Cardiac septum (tissue), 1 donor: ENCODE data around the gene ST6GALNAC3. TPM values are rescaled to one million over a fixed set of nuclear protein-coding genes. Genes with fewer than 3 reads are reported as not detected.

Experiments used
- DNase-seq: peaks from one replicate; pipeline ENCODE4 v3.0.0-alpha.2; 2020; ENCODE audit warnings: low spot score
- intact Hi-C: fragments of 100-400 bp; cut with DNase I; formaldehyde crosslinking; loops from one replicate; pipeline ENCODE4 v1.14.0; 2022
- total RNA-seq: library from RNA; stranded (reverse); fragmentation: NEBNext Ultra II Directional; extraction: Animal tissue kit (Norgen Biotek cat#: 25700); gene quantifications from one replicate; pipeline ENCODE4 v1.2.1, GENCODE V29; 2021
- donor health status: DM: no; HTN: no; CAD: no.

Gene ST6GALNAC3
- total RNA-seq, 1 donor from 2014 or later, result 4.1 TPM

DNA sequence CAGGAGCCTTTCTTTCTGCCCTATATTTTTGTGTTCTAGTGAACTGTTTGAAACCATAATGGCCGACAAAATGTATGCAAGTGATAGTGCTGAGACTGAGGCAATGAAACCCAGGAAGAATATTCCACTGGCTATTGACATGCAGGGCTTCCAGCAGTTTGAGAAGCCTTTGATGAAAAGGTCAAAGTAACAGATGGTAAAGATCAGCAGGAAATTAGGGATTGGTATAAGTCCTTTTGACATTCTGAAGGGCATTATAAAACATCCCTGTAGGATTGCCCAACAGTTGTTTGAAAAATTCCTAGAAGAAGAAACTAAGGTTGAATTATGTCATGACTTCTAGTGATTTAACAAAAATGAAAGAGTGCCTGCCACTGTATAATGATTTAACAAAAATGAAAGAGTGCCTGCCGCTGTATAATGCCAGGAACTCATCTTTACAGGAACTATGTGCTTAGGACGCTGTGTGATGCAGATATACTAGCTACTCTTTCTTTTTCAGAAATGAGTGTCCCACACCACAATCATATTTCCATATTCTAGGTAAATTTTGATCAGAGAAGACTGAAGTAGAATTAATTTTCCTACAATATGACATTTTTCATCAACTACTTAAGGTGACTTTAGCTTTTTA, 508.8 kb downstream of the ST6GALNAC3 start:
- intact Hi-C loops, result no loop called here
- DNase-seq, result no peak

DNA sequence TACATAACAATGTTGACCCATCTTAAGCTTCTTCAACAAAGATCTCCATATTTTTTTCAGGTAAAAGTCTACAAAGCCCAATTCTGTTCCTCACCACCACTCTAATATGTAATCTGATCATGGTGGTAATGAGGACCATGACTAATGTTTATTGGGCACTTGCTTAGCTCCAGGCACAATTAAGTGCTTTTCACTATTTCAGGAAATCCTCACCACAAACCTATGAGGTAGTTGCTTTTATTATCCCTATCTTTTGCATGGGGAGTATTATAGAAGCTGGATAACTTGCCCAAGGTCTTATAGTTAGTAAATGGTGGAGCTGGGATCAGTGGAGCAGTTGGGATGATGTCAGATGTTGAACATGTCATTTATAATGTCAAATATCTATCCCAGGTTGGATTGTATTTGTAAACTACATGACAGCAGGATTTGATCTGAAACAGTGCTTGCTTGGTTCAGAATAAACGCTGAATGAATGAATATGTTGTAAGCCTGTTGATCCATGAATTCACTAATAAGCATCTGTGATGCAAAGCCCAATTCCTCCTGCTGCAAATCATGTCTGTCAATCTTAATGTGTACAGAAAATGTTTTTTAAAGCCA, 509.4 kb downstream of the ST6GALNAC3 start:
- DNase-seq, result no peak
- intact Hi-C loops, result no loop called here

DNA sequence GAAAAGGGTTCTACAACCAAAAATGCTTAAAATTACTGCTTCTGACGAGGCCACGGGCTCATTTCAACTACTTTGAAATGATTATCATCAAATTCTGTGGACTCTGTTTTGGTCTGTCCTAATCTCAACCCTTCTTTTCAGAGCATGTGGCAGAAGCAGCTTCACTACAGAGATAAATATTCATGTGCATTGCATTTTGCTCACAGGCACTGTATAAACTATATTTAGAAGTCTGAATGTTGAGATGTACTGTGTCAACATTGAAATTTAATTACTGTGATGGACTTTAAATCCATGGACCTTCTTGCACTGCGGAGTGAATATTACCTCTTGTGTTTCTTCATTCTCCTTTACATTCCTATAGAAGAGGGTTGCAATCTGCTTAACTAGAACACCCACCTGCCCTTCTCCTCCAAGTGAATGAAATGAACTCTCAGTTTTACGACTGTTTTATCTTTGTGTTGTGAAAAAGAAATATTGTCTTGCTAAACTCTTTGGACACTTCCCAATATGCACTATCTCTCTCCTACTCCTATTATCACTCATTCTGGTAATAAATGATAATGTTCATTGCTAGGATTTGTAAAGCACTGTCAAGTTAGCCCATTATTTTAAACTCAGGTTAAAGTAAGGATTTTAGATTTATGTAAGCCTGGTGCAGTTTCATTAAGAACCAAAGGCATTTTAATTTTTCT, 511.6 kb downstream of the ST6GALNAC3 start:
- no peak for DNase-seq
- intact Hi-C loops, result no loop called here

DNA sequence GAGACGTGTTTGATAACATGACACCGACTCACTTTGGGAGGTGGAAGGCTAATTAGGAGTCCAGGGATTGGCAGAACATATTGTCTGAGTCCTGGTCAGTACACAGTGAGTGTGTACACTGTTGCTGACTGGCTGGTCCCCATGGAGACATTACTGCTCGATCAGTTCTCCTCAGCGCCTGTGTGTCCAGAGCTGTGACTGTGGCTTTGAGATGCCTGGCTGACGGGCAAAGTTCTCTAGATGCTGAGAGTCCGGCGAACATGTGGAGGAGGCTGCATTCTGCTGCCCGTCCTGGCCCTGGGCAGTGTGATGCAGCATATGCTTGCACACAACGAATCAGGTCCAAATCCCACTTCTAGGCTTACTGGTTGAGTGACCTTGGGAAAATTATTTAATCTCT, 512.7 kb downstream of the ST6GALNAC3 start:
- no peak for DNase-seq
- intact Hi-C loops, result no loop called here

DNA sequence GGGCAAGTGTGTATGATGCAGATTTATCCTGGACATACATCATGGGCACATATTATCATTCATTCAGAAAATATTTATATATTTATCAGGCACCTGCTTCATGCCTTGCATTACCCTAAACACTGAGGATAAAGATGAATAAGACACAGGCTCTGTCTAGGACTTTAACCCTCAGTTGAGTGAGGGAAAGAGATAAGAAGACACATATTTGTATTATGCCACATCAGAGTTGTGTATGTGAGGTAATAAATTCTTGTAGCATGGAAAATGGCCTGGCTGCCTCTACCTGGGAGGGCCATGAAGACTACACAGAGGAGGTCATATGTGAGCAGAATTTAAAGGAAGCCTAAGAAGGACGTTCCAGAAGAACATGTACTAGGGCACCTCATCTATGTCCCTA, 516.9 kb downstream of the ST6GALNAC3 start:
- intact Hi-C loops, result no loop called here
- no peak for DNase-seq

DNA sequence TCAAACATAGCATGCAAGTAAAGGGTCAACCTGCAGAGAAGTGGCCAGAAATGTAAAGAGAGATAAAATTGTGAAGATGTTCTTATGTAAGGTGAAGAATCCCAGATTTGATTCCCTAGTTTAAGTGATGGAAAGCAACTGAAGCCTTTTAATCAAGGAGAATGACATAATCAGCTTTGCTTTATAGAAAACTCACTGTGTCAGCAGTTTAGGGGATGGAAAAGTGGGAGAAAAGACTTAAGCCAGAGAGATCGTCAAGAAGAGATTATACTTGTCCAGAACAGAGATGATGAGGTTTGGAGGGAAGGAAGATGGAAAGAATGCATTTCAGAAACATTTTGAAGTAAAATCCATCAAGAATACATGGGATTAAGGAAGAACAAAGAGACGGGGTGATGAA, 517.4 kb downstream of the ST6GALNAC3 start:
- no peak for DNase-seq
- intact Hi-C loops, result no loop called here

DNA sequence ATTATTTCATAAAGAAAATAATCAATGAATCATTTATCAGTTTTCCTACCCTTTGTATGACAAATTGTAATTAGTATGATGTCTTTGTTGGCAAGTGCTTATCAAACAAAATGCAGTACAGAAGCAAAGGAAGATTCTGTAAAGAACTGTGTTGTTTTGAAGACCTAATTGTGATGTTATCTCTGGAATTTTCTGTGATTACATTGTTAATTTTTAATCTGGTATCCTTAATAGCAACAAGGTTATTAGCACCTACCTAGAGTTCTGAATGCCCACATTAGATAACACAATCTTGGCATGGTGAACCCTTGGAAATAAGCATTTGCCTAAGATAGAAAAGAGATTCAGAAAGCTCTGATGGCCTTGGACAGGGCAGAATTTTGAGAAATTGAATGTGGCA, 518.6 kb downstream of the ST6GALNAC3 start:
- intact Hi-C loops, result no loop called here
- DNase-seq, result no peak

DNA sequence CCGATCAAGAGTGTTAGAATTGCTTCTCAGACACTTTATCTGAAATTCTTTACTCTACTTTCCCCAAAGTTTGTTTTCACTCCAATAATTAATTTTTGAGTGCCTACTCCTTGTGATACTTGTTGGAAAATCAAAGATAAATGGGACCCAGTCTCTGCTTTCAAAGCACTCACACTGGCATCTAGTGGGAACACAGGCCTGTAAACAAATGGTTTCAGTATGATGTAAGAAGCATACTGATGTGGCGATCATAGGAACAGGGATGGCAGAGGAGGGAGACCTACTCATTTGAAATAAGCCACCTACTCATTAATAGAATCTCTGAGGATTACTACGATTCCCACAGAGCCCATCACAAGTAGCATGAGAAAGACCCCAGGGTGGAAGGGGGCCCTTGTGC, 519.1 kb downstream of the ST6GALNAC3 start:
- DNase-seq, result no peak
- intact Hi-C loops, result no loop called here

DNA sequence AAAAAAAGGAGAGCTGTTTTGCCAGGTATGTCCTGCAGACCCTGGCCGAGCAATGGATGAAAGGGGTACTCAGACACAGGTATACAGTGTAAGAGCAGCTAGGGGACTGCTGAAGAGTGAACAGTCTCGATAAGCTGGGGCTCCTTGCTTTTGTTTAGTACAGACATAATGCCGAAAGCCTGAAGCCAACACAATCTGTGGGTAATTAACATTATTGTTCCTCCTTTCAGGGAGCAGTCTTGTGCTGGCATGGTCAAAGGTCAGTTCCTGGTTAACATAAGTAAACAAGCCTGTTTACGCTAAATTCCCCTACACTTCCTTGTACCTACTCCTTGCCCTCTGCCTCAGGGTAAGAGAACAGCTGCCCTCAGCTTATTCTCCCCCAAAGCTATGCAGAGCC, 520.5 kb downstream of the ST6GALNAC3 start:
- intact Hi-C loops, result no loop called here
- no peak for DNase-seq

DNA sequence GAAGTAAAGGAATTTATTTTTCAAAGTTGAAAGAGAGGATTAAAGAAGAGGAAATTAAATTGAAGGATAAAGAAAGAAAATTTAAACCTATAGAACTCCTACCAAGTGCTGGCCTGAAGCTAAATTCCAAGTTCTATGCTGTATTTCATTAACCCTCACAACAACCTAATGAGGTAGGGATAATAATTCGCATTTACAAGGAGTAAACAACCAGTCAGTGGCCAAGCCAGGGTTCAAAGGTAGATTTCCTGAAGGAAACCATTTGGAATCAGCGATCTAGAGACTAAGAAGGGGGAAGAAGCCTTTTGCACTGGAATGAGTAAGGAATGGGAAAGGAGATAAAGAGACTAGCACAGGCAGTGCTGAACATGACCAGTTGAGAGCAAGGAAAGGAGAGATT, 526.9 kb downstream of the ST6GALNAC3 start:
- intact Hi-C loops, result no loop called here

DNA sequence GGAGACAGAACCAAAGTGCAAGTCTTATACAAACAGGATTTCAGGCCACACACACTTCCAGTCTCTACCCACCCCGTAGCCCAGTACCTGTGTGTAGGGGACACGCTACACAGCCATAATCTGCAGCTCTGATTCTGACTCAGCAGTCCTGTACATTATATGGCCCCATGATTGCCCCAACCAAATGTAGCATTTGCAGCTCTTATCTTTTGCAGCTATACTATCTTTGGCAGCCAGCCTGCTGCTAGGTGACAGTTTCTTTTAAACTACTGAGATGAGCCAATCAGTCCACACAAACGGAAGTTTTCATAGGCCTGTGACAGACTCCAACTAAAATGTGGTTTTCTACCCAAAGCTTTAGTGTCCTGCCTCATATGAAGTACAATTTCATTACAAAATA, 533.2 kb downstream of the ST6GALNAC3 start:
- no peak for DNase-seq
- intact Hi-C loops, result no loop called here

More for the DNA sequence above, 526.9 kb downstream of the ST6GALNAC3 start:
- DNase-seq, result no peak

DNA sequence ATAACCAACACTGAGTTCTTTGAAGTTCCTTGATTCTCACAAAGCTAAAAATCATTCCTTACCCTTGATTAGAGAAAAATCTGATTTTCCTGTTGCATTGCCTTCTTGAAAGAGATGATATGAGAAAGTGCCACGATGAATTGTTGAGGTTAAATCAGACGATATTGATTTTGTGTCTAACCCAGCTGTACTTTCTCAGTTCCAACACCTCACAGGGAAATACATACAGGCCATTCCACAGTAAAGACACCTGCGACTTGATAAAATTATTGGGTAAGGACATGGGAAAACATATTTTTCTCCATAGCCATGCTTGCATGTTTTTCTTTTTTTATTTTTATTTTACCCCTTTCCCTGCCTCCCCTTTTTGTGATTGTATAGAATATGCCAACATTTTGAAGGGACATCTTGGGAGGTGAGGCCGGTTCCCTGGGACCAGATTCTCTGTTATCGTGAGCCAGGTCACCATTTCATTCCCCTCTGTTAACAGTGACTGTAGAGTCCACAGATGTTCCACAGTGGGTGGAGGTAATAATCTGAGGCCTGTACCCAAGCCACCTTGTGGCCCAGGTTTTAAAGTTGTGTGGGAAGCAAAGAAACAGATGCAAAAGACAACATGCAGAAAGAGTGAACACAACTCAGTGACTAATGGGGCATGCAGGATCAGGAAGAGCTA, 537.4 kb downstream of the ST6GALNAC3 start:
- DNase-seq, result no peak
- intact Hi-C loops, result no loop called here

DNA sequence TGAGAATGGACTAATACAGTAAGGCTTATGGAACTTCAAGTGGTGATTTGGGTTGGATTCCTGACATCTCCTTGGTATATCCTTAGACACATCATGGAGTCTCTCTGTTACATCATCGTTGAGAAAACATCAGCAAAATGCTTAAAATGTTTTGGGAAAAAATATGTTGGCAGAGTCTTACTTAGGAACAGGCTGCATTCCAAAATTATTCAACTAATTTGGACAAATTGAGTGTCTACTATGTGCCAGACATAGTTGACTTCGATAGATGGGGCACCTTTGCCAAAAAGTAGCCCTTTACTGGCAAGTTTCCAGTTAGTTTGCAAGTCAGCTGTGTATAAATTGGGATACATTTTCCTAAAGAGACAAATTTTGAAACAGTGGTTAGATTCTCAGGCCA, 539.3 kb downstream of the ST6GALNAC3 start:
- no peak for DNase-seq

DNA sequence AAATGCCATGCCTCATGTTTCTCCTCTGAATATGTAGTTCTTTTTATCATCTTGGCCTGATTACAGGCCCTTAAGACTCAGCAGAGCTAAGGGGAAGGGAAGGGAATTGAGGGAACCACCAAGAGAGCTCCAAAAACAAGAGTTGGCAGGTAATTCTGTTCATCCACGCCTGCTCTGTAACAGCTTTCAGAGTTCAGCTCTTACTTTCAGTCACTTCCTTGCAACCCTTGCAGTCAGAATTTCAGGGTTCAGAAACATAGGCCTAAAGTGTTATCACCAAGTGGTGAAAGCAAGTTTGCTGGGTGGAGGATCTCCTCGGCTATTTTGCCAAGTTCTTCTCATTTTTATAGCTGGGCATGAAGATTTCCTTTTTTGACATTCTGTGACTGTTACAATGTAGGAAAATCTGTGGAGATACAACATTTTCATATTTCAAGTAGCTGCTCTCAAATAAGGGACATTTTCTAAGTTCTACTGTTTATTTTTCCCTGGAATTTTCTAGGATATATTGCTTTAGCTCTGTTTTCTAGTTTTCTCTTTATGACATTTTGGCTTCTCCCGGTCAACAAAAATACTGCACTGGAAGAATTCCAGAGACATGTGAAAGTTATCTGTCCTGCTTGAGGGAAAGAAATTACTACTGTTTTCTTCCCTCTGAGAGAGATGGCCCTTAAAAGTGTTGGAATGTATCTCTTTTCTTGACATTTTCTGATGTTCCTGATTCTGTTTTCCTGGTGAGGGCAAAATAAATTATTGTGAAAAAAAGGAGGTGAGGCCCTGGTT, 540.9 kb downstream of the ST6GALNAC3 start:
- intact Hi-C loops, result no loop called here
- DNase-seq, result no peak

More for the DNA sequence above, 539.3 kb downstream of the ST6GALNAC3 start:
- intact Hi-C loops, result no loop called here

DNA sequence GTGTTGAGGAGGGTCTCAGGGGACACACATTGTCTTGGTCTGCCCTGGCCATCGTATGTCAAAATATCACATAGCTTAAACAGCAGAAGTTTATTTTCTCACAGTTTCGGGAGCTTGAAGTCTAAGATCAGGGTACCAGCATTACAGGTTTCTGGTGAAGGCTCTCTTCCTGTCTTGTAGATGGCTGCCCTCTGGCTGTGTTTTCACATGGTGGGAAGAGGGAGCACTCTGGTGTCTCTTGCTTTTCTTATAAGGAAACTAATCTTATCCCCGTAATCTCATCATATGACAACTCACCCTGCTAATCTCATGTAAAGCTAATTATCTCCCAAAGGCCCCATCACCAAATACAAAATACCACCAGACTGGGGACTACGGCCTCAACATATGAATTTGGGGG, 545.8 kb downstream of the ST6GALNAC3 start:
- DNase-seq, result no peak
- intact Hi-C loops, result no loop called here

DNA sequence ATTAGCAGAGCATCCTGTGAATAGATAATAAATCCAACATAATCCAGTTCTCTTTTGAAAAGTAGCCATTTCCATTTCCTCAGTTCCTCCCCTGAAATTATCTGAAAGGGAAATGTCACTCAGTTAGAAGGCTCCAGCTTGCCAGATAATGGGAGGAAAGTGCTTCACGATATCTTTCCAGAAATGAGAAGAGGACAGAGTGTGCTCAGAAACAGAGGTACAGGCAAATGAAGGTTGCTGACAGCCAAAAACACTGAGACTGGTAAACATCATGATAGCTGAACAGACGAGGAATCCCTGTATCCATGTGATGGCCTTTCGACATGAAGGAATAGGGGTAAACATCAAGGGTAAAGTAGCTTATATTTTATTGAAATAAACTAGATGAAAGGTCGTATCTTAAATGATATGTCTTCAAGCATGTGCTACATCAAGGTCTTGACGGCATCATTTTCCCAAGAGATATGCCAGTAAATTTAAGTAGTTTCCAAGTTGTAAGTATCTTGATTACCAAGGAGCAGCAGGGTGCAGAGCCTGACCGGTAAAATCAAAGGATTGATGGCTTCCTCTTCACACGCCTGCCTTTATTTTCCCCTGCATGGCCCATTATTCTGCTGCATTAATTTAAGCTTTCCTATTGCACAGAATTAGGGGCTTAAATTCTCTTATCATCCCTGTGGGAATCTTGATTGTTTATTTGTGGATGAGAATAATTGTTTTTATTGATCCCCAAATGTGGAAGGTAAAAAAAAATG, 548.4 kb downstream of the ST6GALNAC3 start:
- intact Hi-C loops, result no loop called here

DNA sequence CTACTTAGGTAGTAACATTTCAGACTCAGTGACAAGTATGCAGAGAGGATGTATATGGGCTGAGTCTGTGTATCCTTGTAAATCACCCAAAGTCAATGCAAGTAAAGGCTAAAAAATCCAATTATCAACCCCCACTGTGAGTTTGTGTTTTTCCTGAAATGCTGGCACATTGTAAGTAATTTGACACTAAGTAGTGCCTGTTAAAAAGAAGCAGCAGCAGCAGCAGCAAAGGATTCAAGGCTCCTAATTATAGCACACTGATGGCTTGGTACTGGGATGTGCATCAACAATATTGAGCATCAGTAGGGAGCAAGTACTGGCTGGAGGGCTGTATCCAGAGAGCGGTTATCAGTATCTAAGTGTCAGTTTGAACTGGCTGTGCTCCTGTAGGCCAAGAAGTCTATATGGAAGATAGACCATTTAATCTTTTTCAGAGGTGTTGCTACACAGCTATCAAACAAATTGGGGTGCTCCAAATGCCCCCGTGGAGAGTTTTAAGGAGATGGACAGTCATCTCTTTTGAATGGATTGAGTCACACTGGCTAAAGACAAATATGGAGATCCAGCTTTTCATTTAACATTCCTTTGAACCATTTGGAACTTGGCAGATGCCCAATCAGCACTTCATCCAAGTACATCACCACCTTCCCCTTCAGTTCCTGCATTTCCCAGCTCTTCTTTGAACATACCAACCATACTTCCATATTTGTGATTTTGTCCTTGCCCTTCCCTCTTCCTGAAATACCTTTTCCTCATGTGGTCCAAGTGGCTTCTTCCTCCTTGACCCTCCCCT, 551.5 kb downstream of the ST6GALNAC3 start:
- intact Hi-C loops, result no loop called here

More for the DNA sequence above, 548.4 kb downstream of the ST6GALNAC3 start:
- no peak for DNase-seq

DNA sequence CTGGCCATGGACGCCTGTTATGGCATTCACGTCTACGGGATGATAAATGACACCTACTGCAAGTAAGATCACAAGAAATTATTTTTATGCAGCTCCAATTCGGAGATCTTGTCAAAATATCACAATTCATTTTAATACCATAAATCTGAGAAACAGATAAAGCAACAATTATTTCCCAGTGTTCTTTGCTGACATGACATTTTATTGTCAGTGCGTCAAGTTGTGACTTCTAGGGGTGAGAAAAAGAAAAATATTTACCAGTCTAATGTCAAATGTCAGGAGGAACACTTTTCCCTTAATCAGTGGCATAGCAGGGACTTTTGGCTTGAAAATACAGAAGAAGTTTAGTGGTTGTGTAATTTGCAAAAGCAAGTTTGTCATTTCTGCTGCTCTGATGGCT, 553.0 kb downstream of the ST6GALNAC3 start:
- intact Hi-C loops, result no loop called here
- no peak for DNase-seq

More for the DNA sequence above, 551.5 kb downstream of the ST6GALNAC3 start:
- DNase-seq, result no peak
